Fibroblast of the aortic adventitia (primary cell): ENCODE measurements around the gene PIEZO2. TPM values are rescaled to one million over a fixed set of nuclear protein-coding genes. Genes with fewer than 3 reads are reported as not detected.

ENCODE experiments used
- DNase-seq: peaks from one replicate; pipeline ENCODE4 v3.0.0-alpha.2; 2010; ENCODE audit warnings: low read depth
- H3K4me3 ChIP-seq: 2 replicates; pipeline ENCODE4 v1.5.1; 2011; ENCODE audit warnings: low read depth, mild to moderate bottlenecking, control low read depth, low read length, moderate library complexity
- total RNA-seq: library from RNA; depleted of rRNA; stranded (reverse); fragments of >200 nt; gene quantifications from 2 replicates; pipeline ENCODE4 v1.2.3, GENCODE V29; 2012; ENCODE audit warnings: low replicate concordance
- TF ChIP-seq, protein P1 (sequence below): IDR thresholded peaks from 2 replicates; pipeline ENCODE4 v1.5.1; 2011; ENCODE audit warnings: mild to moderate bottlenecking, low read length, control low read depth, inconsistent platforms; ENCODE audit not compliant: insufficient read depth

The PIEZO2 gene
- total RNA-seq, 1 donor: 1.6 TPM

- H3K4me3 ChIP-seq: no peak overlapping the region
- TF ChIP-seq, protein P1, sequence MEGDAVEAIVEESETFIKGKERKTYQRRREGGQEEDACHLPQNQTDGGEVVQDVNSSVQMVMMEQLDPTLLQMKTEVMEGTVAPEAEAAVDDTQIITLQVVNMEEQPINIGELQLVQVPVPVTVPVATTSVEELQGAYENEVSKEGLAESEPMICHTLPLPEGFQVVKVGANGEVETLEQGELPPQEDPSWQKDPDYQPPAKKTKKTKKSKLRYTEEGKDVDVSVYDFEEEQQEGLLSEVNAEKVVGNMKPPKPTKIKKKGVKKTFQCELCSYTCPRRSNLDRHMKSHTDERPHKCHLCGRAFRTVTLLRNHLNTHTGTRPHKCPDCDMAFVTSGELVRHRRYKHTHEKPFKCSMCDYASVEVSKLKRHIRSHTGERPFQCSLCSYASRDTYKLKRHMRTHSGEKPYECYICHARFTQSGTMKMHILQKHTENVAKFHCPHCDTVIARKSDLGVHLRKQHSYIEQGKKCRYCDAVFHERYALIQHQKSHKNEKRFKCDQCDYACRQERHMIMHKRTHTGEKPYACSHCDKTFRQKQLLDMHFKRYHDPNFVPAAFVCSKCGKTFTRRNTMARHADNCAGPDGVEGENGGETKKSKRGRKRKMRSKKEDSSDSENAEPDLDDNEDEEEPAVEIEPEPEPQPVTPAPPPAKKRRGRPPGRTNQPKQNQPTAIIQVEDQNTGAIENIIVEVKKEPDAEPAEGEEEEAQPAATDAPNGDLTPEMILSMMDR: no peak
- no peak for DNase-seq
Observed at GRCh38 chr18:11002277-11002676, 147.1 kb downstream of the PIEZO2 start.

DNA sequence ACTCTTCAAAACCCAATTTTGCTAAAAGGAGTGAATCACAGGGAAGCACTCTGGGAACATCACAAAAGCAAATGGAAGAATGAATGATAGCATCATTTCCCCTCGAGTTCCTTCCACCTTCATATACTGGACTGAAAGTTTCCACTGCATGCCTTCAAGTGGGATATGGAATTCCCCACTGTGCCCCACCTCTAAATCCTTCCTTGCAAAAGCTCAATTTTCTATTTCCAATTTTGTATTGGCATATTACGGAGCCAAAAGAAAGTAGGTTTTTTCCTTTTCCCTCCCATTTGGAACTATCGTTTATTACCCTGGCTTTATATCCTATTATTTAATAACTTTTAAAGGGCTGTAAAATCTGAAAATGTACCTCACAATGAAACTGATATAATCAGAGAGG, 149.3 kb downstream of the PIEZO2 start:
- H3K4me3 ChIP-seq: no peak overlapping the region
- TF ChIP-seq, protein P1: no peak
- no peak for DNase-seq

GRCh38 chr18:10997885-10998284, 151.5 kb downstream of the PIEZO2 start:
- no peak overlapping the region for H3K4me3 ChIP-seq
- TF ChIP-seq, protein P1: no peak
- no peak for DNase-seq

DNA sequence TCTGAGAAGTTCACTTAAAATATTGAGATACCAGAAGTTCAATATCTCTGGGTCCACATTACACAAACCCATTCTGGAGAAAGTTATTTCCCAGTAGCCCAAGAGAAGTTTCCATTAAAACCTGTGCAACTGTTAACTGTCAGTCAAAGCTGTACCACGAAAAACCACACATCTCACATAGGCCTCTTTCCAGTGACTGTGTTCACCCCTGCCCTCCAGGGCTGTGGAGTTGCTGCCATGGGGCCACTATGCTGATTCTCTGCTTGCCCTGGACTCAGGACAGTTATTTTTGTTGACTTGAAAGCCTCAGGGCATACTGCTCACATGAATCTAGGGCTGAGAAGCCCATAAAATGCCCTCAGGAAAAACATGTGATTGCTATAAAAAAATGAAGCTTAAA, 153.8 kb downstream of the PIEZO2 start:
- no peak for DNase-seq

DNA sequence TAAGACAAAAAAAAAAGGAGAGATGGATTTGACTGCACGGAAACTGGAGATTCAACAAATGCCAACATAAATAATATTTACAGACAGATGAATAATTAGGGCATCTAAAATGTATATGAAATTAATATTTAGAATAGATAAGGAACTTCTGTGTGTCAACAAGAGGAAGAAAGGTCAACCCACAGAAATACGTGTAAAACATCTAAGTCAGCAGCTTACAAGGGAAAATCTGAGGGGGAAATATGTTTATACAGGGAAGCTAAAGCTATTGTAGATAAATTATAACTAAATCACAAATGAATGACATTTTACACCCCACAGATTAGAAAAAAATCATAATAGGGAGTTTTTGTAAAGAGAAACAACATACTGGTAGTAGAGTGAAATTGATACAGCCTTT, 159.9 kb downstream of the PIEZO2 start:
- TF ChIP-seq, protein P1: no peak
- H3K4me3 ChIP-seq: no peak overlapping the region
- DNase-seq: no peak

More for the DNA sequence above, 153.8 kb downstream of the PIEZO2 start:
- no peak overlapping the region for H3K4me3 ChIP-seq
- TF ChIP-seq, protein P1: no peak

DNA sequence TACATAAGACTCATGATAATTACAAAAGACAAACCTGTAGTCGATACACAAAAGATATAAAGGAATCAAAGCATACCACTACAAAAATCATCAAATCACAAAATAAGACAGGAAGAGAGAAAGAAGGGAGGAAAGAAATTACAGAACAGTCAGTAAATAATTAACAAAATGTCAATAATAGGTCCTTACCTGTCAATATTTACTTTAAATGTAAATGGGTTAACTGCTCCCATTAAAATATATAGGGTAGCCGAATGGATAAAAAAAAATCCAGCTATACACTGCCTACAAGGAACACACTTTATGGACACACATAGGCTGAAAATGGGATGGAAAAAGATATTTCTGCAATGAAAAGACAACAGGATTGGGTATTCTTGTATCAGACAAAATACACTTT, 163.7 kb downstream of the PIEZO2 start:
- H3K4me3 ChIP-seq: no peak overlapping the region
- no peak for DNase-seq
- TF ChIP-seq, protein P1: no peak

- no peak for DNase-seq
- TF ChIP-seq, protein P1: no peak
- no peak overlapping the region for H3K4me3 ChIP-seq
Observed at GRCh38 chr18:10979411-10979810, 170.0 kb downstream of the PIEZO2 start.
